ENCODE results near the gene AQR. TPM values are rescaled to one million over a fixed set of nuclear protein-coding genes. Genes with fewer than 3 reads are reported as not detected.

The AQR gene
- polyA plus RNA-seq, 1 donor from 2014 or later: 22.4 TPM

GRCh38 chr15:34883633-34884032 is 85.9 kb downstream of the AQR start:
- no peaks in the 10 kb centered on the region for H3K9me2 ChIP-seq (ENCODE audit: insufficient read depth, low read length)
- H3F3A ChIP-seq (ENCODE audit: insufficient read depth, low read length, poor library complexity, severe bottlenecking): no peaks in the 10 kb centered on the region
- H3K9me3 ChIP-seq (ENCODE audit: low read length): no peaks in the 10 kb centered on the region
- no peak for TF ChIP-seq SMC3 (conservative IDR thresholded peaks at IDR 0.05; ENCODE audit: poor library complexity)
- no peak for TF ChIP-seq POLR2AphosphoS5 (IDR thresholded peaks at IDR 0.05)
- no peak for TF ChIP-seq RAD21 (conservative IDR thresholded peaks at IDR 0.05)
- TF ChIP-seq TAF1 (IDR thresholded peaks at IDR 0.05; ENCODE audit: low read depth): no peak
- no peak for TF ChIP-seq MXI1 (conservative IDR thresholded peaks at IDR 0.05; ENCODE audit: poor library complexity, severe bottlenecking)
- no peak for TF ChIP-seq REST (IDR thresholded peaks at IDR 0.05; ENCODE audit: borderline replicate concordance)
- no peak for TF ChIP-seq EZH2 (IDR thresholded peaks at IDR 0.05; ENCODE audit: borderline replicate concordance, insufficient read depth, low read length, poor library complexity, severe bottlenecking)
- TF ChIP-seq, protein P1, sequence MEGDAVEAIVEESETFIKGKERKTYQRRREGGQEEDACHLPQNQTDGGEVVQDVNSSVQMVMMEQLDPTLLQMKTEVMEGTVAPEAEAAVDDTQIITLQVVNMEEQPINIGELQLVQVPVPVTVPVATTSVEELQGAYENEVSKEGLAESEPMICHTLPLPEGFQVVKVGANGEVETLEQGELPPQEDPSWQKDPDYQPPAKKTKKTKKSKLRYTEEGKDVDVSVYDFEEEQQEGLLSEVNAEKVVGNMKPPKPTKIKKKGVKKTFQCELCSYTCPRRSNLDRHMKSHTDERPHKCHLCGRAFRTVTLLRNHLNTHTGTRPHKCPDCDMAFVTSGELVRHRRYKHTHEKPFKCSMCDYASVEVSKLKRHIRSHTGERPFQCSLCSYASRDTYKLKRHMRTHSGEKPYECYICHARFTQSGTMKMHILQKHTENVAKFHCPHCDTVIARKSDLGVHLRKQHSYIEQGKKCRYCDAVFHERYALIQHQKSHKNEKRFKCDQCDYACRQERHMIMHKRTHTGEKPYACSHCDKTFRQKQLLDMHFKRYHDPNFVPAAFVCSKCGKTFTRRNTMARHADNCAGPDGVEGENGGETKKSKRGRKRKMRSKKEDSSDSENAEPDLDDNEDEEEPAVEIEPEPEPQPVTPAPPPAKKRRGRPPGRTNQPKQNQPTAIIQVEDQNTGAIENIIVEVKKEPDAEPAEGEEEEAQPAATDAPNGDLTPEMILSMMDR (IDR thresholded peaks at IDR 0.05; ENCODE audit: poor library complexity, severe bottlenecking): no peak
- TF ChIP-seq EP300 (conservative IDR thresholded peaks at IDR 0.05; ENCODE audit: poor library complexity, severe bottlenecking): no peak
- no peaks in the 10 kb centered on the region for H3K27me3 ChIP-seq (ENCODE audit: insufficient read depth, low read depth, low read length)
- H3K4me3 ChIP-seq (ENCODE audit: low read length): no peak overlapping the region
- no peak overlapping the region for H3K9ac ChIP-seq (ENCODE audit: low read length)
- no peak overlapping the region for H3K4me2 ChIP-seq (ENCODE audit: low read length)
- no peaks in the 10 kb centered on the region for H3K79me2 ChIP-seq (replicated peaks; ENCODE audit: insufficient read depth, low read length)
- no peak overlapping the region for H3K27ac ChIP-seq (ENCODE audit: low read length)
- H3K36me3 ChIP-seq (ENCODE audit: insufficient read depth, low read length): peaks cover 3% of the 10 kb centered on the region
- no peaks in the 10 kb centered on the region for H4K20me1 ChIP-seq (ENCODE audit: insufficient read depth)
- H2AFZ ChIP-seq (ENCODE audit: low read depth, low read length): no peak overlapping the region

DNA sequence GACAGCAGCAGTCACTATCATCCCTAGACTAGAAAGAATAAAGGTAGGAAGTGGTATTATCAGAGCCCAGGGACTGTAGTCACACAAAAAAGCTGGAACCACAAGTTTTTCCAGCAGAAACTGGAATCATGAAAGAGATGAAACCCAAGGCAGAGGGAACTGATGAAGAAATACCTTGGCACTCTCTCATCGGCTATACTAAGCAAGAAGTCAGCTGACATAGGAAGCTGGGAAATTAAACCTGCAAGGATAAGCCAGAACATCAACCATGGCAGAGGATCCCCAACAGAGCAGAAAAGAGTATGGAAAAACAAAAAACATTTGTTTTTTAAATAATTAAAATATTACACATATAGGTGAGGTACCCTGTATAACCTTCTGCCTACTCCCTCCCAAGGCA is 86.5 kb downstream of the AQR start:
- Histone ChIP-seq H3K4me3 (ENCODE audit: low read length) (no peak overlapping the region), H3F3A (ENCODE audit: insufficient read depth, low read length, poor library complexity, severe bottlenecking) (no peaks in the 10 kb centered on the region), H2AFZ (ENCODE audit: low read depth, low read length) (no peak overlapping the region), H3K4me2 (ENCODE audit: low read length) (no peak overlapping the region), H3K27me3 (ENCODE audit: insufficient read depth, low read depth, low read length) (no peaks in the 10 kb centered on the region), H3K79me2 (replicated peaks; ENCODE audit: insufficient read depth, low read length) (no peaks in the 10 kb centered on the region), H3K9me2 (ENCODE audit: insufficient read depth, low read length) (no peaks in the 10 kb centered on the region), H3K9ac (ENCODE audit: low read length) (no peak overlapping the region), H3K9me3 (ENCODE audit: low read length) (no peaks in the 10 kb centered on the region), H4K20me1 (ENCODE audit: insufficient read depth) (no peaks in the 10 kb centered on the region), H3K36me3 (ENCODE audit: insufficient read depth, low read length) (peaks cover 3% of the 10 kb centered on the region), H3K27ac (ENCODE audit: low read length) (no peak overlapping the region)
- TF ChIP-seq RAD21 (conservative IDR thresholded peaks at IDR 0.05): no peak
- no peak for TF ChIP-seq SMC3 (conservative IDR thresholded peaks at IDR 0.05; ENCODE audit: poor library complexity)
- no peak for TF ChIP-seq POLR2AphosphoS5 (IDR thresholded peaks at IDR 0.05)
- TF ChIP-seq TAF1 (IDR thresholded peaks at IDR 0.05; ENCODE audit: low read depth): no peak
- TF ChIP-seq EP300 (conservative IDR thresholded peaks at IDR 0.05; ENCODE audit: poor library complexity, severe bottlenecking): no peak
- TF ChIP-seq EZH2 (IDR thresholded peaks at IDR 0.05; ENCODE audit: borderline replicate concordance, insufficient read depth, low read length, poor library complexity, severe bottlenecking): no peak
- TF ChIP-seq, protein P1 (IDR thresholded peaks at IDR 0.05; ENCODE audit: poor library complexity, severe bottlenecking): no peak
- TF ChIP-seq REST (IDR thresholded peaks at IDR 0.05; ENCODE audit: borderline replicate concordance): no peak
- TF ChIP-seq MXI1 (conservative IDR thresholded peaks at IDR 0.05; ENCODE audit: poor library complexity, severe bottlenecking): no peak

Data from neural cell (in vitro differentiated cells).